HFFc6 (cell line): ENCODE measurements around the gene ZNF831. TPM values are rescaled to one million over a fixed set of nuclear protein-coding genes. Genes with fewer than 3 reads are reported as not detected.

ENCODE experiments used
- DNase-seq: peaks from one replicate; pipeline ENCODE4 v3.0.0-alpha.2; 2018
- H3K27ac Mint-ChIP-seq: 2 replicates; pipeline ENCODE4 v1.8.0; 2020; ENCODE audit warnings: mild to moderate bottlenecking, mixed read lengths
- H3K27me3 Mint-ChIP-seq: 2 replicates; pipeline ENCODE4 v1.8.0; 2021; ENCODE audit warnings: mild to moderate bottlenecking, moderate library complexity, mixed read lengths; ENCODE audit not compliant: insufficient read depth
- H3K36me3 Mint-ChIP-seq: 2 replicates; pipeline ENCODE4 v1.8.0; 2021; ENCODE audit warnings: low read depth, mixed read lengths
- H3K4me1 Mint-ChIP-seq: 2 replicates; pipeline ENCODE4 v1.8.0; 2020; ENCODE audit warnings: low read depth, mixed read lengths
- H3K4me3 Mint-ChIP-seq: 2 replicates; pipeline ENCODE4 v1.8.0; 2020; ENCODE audit warnings: mild to moderate bottlenecking, moderate library complexity, mixed read lengths
- H3K9me3 Mint-ChIP-seq: 2 replicates; pipeline ENCODE4 v1.8.0; 2020; ENCODE audit warnings: mild to moderate bottlenecking, mixed read lengths
- CTCF ChIP-seq: fragments of 200-600 bp; sonication (generic); IDR thresholded peaks from 2 replicates; pipeline ENCODE4 v1.5.0; 2021; ENCODE audit warnings: antibody characterized with exemption, mild to moderate bottlenecking
- total RNA-seq, 6 experiments: library from RNA; stranded (reverse); fragmentation: NEBNext Ultra II Directional; extraction: Animal tissue kit (Norgen Biotek cat#: 25700); gene quantifications; 2 replicates in 1 of 6; 3 replicates in 5 of 6; pipeline ENCODE4 v1.2.3, GENCODE V29; 2021

ZNF831 gene
- total RNA-seq, 6 experiments from 2014 or later = not detected

- no peak for TF ChIP-seq CTCF
- no peak overlapping the region for H3K4me3 Mint-ChIP-seq
- H3K27ac Mint-ChIP-seq = no peak overlapping the region
- H3K27me3 Mint-ChIP-seq = peaks cover 4% of the 10 kb centered on the region; the same call in 1 of the 2 replicates
- H3K4me1 Mint-ChIP-seq = no peaks in the 10 kb centered on the region
- no peaks in the 10 kb centered on the region for H3K36me3 Mint-ChIP-seq
- H3K9me3 Mint-ChIP-seq = peaks cover 6% of the 10 kb centered on the region; the same call in 1 of the 2 replicates
- no peak for DNase-seq
Measured at GRCh38 chr20:59149678-59150504, 13.7 kb upstream of the ZNF831 start.

- Mint-ChIP-seq H3K27me3 (peaks cover 6% of the 10 kb centered on the region), H3K27ac (no peak overlapping the region), H3K4me3 (no peak overlapping the region), H3K36me3 (no peaks in the 10 kb centered on the region), H3K9me3 (no peaks in the 10 kb centered on the region; the same call in 1 of the 2 replicates), H3K4me1 (no peaks in the 10 kb centered on the region)
- TF ChIP-seq CTCF = no peak
- no peak for DNase-seq
Measured at GRCh38 chr20:59150821-59151251, 12.8 kb upstream of the ZNF831 start.

GRCh38 chr20:59151391-59151790 lies 12.2 kb upstream of the ZNF831 start:
- H3K27me3 Mint-ChIP-seq = peaks cover 6% of the 10 kb centered on the region
- no peaks in the 10 kb centered on the region for H3K36me3 Mint-ChIP-seq

GRCh38 chr20:59151820-59152219 lies 11.8 kb upstream of the ZNF831 start:
- Mint-ChIP-seq H3K4me3 (no peak overlapping the region), H3K27ac (no peak overlapping the region), H3K4me1 (no peaks in the 10 kb centered on the region), H3K9me3 (no peaks in the 10 kb centered on the region; the same call in 1 of the 2 replicates), H3K36me3 (no peaks in the 10 kb centered on the region), H3K27me3 (peaks cover 6% of the 10 kb centered on the region)
- no peak for DNase-seq
- no peak for TF ChIP-seq CTCF

More at GRCh38 chr20:59151391-59151790, 12.2 kb upstream of the ZNF831 start:
- no peak for DNase-seq
- no peaks in the 10 kb centered on the region; the same call in 1 of the 2 replicates for H3K9me3 Mint-ChIP-seq
- no peaks in the 10 kb centered on the region for H3K4me1 Mint-ChIP-seq
- H3K27ac Mint-ChIP-seq = no peak overlapping the region
- no peak overlapping the region for H3K4me3 Mint-ChIP-seq
- no peak for TF ChIP-seq CTCF

GRCh38 chr20:59152559-59153354 lies 10.9 kb upstream of the ZNF831 start:
- Mint-ChIP-seq H3K9me3 (no peaks in the 10 kb centered on the region; the same call in 1 of the 2 replicates), H3K36me3 (no peaks in the 10 kb centered on the region), H3K27ac (no peak overlapping the region), H3K4me3 (no peak overlapping the region), H3K27me3 (peaks cover 10% of the 10 kb centered on the region), H3K4me1 (no peaks in the 10 kb centered on the region)
- TF ChIP-seq CTCF = no peak
- no peak for DNase-seq
